HUES6 (cell line): ENCODE results near the gene MAOB.

ENCODE experiments used
- H3K27ac ChIP-seq: 2 replicates; pipeline ENCODE4 v1.7.0; 2013; ENCODE audit warnings: low read depth, mild to moderate bottlenecking, low read length, inconsistent platforms
- H3K27me3 ChIP-seq: 2 replicates; pipeline ENCODE4 v1.6.1; 2013; ENCODE audit warnings: low read length; ENCODE audit not compliant: control insufficient read depth, insufficient read depth
- H3K36me3 ChIP-seq: 2 replicates; pipeline ENCODE4 v1.6.1; 2013; ENCODE audit warnings: low read length; ENCODE audit not compliant: control insufficient read depth, insufficient read depth
- H3K4me1 ChIP-seq: 2 replicates; pipeline ENCODE4 v1.6.1; 2013; ENCODE audit warnings: low read length; ENCODE audit not compliant: control insufficient read depth, insufficient read depth
- H3K4me3 ChIP-seq: 2 replicates; pipeline ENCODE4 v1.5.1; 2013; ENCODE audit warnings: low read depth, low read length
- H3K9ac ChIP-seq: one replicate; pipeline ENCODE4 v1.6.1; 2013; ENCODE audit warnings: mild to moderate bottlenecking, low read length
- H3K9me3 ChIP-seq: 2 replicates; pipeline ENCODE4 v1.6.1; 2013; ENCODE audit warnings: low read depth, low read length; ENCODE audit not compliant: control insufficient read depth, insufficient read depth

Gene MAOB

DNA sequence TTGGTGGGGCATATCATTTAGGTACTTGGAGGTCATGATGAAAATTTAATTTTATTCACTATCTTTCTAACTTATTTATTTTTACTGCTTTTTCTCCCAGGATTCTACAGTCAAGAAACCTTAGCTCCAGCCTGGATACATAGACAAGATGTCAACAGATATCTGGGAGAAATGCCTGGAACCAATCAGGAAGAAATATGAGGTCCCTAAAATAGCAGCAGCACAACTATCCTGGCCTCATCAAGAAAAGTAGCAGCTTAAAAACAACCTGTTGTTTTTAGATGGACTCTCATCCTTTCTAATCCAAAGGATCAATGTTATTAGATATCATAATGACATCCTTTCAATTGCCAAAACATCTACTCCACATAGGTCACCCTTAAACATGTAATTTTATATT is 54.5 kb downstream of the MAOB start:
- Histone ChIP-seq H3K36me3 (no peaks in the 10 kb centered on the region), H3K4me1 (peaks cover 6% of the 10 kb centered on the region; the same call in 1 of the 2 replicates), H3K9me3 (no peaks in the 10 kb centered on the region), H3K27ac (no peak overlapping the region), H3K27me3 (no peaks in the 10 kb centered on the region; the same call in 1 of the 2 replicates), H3K9ac (no peak overlapping the region), H3K4me3 (no peak overlapping the region)

DNA sequence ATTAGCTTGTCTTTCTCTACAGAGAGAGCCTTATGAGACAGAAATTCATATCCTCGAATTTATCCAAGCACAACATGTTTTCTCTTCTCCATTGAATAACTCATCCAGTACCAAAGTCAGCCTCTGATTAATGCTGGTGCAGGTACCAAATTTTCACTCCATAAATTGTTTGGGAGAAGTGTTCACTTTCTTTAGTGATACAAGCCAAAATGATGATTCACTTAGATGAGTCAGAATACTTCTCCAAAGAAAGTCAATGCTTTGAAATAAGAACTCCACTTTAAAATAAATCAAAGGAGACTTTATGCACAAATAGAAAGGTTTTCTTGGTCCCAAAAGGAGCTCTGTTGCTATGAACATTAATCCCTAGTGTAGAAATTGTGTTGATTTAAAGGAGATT is 60.2 kb downstream of the MAOB start:
- H3K4me3 ChIP-seq = no peak overlapping the region
- peaks cover 6% of the 10 kb centered on the region; the same call in 1 of the 2 replicates for H3K4me1 ChIP-seq
- peaks cover 3% of the 10 kb centered on the region; the same call in 1 of the 2 replicates for H3K27me3 ChIP-seq
- H3K36me3 ChIP-seq = no peaks in the 10 kb centered on the region
- no peaks in the 10 kb centered on the region for H3K9me3 ChIP-seq
- no peak overlapping the region for H3K9ac ChIP-seq
- H3K27ac ChIP-seq = no peak overlapping the region

DNA sequence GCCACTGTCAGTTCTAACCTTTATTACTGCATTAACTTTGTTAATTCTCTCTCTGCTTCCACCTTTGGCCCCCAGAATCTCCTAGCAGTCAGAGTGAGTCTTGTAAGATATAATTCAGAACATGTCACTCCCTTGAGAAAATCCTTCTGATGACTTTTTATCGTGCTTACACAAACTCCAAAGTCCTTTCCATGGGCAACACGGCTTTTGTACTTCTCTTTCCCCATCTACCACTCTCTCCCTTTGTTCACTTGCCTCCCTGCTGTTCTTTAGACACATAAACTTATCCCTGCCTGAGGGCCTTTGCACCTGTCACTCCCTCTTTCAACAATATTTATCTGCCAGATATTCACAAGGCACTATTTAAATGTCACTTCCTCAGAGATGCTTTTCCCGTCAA is 64.8 kb downstream of the MAOB start:
- Histone ChIP-seq H3K27me3 (peaks cover 3% of the 10 kb centered on the region; the same call in 1 of the 2 replicates), H3K9me3 (no peaks in the 10 kb centered on the region), H3K36me3 (no peaks in the 10 kb centered on the region), H3K9ac (no peak overlapping the region), H3K4me1 (no peaks in the 10 kb centered on the region), H3K27ac (no peak overlapping the region), H3K4me3 (no peak overlapping the region)

DNA sequence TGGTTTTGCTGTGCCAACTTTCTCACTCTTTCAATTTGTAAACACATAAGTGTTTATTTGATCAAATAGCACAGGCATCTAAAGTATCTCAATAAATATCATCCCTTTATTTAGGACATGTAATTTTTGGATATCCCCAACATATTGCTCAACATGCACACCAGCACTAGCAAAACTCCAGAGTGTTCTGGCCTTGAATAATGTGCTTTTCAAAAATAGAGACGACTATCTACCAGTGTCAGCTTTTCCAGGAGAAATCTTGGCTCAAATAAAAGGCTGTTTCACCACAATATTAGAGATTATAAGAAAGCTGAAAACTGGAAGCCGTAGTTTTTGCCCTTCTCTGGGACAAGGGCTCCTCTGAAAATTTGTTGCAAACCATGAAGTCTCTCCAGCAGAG is 67.0 kb downstream of the MAOB start:
- Histone ChIP-seq H3K4me1 (no peaks in the 10 kb centered on the region), H3K27me3 (peaks cover 3% of the 10 kb centered on the region; the same call in 1 of the 2 replicates), H3K36me3 (no peaks in the 10 kb centered on the region), H3K27ac (no peak overlapping the region), H3K4me3 (no peak overlapping the region), H3K9ac (no peak overlapping the region), H3K9me3 (no peaks in the 10 kb centered on the region)

DNA sequence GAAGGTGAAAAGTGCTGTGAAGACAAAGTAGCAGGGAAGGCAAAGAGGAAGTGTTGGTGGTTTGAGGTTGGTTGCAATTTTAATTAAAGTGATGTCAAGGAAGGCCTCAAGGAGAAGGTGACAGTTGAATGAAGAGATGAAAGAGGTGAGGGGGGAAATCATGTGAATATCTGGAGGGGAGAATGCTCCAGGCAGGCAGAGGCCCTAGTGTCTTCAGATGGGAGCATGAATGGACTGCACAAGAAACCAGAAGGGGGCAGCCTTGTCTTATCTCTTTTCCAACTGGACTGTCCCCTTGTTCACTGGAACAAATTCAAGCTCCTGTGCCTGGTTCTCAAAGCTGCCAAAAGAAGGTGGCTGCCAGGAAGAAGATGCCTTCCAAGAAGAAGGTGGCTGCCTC is 68.4 kb downstream of the MAOB start:
- no peaks in the 10 kb centered on the region for H3K36me3 ChIP-seq
- H3K27ac ChIP-seq = no peak overlapping the region
- no peaks in the 10 kb centered on the region for H3K4me1 ChIP-seq
- no peak overlapping the region for H3K9ac ChIP-seq
- no peak overlapping the region for H3K4me3 ChIP-seq
- H3K27me3 ChIP-seq = peaks cover 3% of the 10 kb centered on the region; the same call in 1 of the 2 replicates
- H3K9me3 ChIP-seq = no peaks in the 10 kb centered on the region

DNA sequence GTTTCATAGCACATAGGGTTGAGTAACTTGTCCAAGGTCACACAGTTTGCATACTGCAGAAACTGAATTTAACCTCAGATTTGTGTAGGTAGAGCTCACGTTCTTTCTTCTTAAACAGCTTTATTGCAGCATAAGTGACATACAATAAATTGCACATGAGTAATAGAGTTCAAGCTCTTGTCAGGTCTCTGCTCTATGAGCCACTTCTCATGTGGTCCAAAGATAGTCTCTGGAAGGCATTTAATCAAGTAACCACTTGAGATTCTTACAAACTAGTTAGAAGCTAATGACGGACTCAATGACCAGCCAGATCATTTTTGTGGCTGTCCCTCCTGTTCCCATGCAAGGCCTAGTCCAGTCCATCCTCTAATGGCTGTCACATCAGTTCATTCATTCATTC is 68.9 kb downstream of the MAOB start:
- no peak overlapping the region for H3K27ac ChIP-seq
- no peak overlapping the region for H3K9ac ChIP-seq
- no peaks in the 10 kb centered on the region for H3K4me1 ChIP-seq
- no peak overlapping the region for H3K4me3 ChIP-seq
- no peaks in the 10 kb centered on the region; the same call in 1 of the 2 replicates for H3K27me3 ChIP-seq
- H3K36me3 ChIP-seq = no peaks in the 10 kb centered on the region
- H3K9me3 ChIP-seq = no peaks in the 10 kb centered on the region

DNA sequence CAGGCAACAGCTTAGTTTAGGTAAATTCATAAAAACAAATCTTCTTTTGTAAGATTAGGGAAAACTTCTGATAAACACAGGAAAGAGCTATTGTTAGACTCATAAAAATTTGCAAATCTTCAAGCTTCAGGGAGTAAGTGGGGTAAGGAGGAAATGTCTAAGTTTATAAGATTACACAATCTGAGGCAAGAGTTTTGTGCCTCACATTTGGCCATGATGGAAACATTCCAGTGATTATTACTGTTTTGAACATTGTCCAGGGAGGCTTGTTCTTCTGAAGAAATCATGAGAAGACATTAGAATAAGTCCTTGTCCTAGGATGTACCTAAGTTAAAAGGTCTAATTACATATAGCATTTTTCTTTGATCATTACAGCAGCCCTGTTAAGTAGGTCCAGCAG is 72.8 kb downstream of the MAOB start:
- no peak overlapping the region for H3K9ac ChIP-seq
- no peaks in the 10 kb centered on the region for H3K9me3 ChIP-seq
- H3K4me3 ChIP-seq = no peak overlapping the region
- H3K27ac ChIP-seq = no peak overlapping the region
- no peaks in the 10 kb centered on the region for H3K36me3 ChIP-seq
- H3K27me3 ChIP-seq = peaks cover 5% of the 10 kb centered on the region; the same call in 1 of the 2 replicates
- no peaks in the 10 kb centered on the region for H3K4me1 ChIP-seq

DNA sequence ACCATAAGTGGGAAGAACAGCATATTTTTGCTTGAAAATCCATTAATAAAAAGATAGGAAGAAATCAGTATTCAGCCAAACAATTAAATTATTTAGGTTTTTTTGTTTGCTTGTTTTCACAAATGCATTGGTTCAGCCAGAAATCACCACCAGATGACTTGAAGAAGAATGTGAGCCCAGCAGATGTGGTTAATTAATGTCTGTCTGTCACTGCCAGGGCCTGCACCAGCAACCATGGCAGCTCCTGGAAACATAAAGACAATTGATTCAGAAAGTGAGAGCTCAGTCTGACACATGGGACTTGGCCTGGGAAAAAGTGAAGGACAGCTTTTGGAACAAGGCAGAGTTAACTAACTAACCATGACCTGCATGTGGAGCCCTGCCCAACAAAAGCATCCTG is 74.0 kb downstream of the MAOB start:
- Histone ChIP-seq H3K27me3 (peaks cover 5% of the 10 kb centered on the region; the same call in 1 of the 2 replicates), H3K4me1 (no peaks in the 10 kb centered on the region), H3K27ac (no peak overlapping the region), H3K36me3 (no peaks in the 10 kb centered on the region), H3K9me3 (no peaks in the 10 kb centered on the region), H3K4me3 (no peak overlapping the region), H3K9ac (no peak overlapping the region)

DNA sequence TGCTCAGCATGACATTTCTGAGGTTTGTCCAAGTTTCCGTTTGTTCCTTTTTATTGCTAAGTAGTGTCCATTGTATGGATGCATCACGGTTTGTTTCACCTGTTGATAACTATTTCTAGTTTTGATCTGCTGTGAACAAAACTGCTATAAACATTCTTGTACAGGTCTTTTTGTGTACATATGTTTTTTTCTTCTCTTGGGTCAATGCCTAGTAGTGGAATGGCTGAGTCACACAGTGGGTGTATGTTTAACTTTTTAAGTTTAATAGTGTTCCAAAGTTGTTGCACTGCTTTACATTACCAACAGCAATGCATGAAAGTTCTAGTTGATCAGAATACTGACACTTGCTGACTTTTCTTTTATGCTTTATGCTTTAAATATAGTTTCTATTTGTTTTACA is 76.7 kb downstream of the MAOB start:
- Histone ChIP-seq H3K27ac (no peak overlapping the region), H3K9ac (no peak overlapping the region), H3K4me1 (no peaks in the 10 kb centered on the region), H3K9me3 (no peaks in the 10 kb centered on the region), H3K4me3 (no peak overlapping the region), H3K27me3 (peaks cover 5% of the 10 kb centered on the region; the same call in 1 of the 2 replicates), H3K36me3 (no peaks in the 10 kb centered on the region)

DNA sequence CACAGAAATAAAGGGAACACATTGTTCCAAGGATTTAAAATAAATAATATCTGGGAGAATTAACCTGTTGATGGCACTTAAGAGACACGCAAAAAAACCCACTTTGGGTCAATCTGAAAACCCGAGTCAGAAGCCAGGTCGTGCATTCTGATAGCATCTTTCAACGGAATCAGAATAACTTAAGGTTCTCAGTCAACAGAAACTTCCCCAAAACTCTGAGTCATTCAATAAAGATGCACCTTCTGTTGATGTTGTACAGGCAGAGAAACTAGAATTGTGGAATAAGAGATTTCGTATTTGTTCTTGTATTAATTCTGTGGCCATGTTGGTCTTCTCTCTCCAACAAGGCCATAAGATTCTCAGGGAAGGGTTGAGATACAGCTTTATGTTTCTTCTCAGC is 78.2 kb downstream of the MAOB start:
- Histone ChIP-seq H3K27me3 (peaks cover 7% of the 10 kb centered on the region), H3K9ac (no peak overlapping the region), H3K4me3 (no peak overlapping the region), H3K4me1 (no peaks in the 10 kb centered on the region), H3K27ac (no peak overlapping the region), H3K9me3 (no peaks in the 10 kb centered on the region), H3K36me3 (no peaks in the 10 kb centered on the region)

DNA sequence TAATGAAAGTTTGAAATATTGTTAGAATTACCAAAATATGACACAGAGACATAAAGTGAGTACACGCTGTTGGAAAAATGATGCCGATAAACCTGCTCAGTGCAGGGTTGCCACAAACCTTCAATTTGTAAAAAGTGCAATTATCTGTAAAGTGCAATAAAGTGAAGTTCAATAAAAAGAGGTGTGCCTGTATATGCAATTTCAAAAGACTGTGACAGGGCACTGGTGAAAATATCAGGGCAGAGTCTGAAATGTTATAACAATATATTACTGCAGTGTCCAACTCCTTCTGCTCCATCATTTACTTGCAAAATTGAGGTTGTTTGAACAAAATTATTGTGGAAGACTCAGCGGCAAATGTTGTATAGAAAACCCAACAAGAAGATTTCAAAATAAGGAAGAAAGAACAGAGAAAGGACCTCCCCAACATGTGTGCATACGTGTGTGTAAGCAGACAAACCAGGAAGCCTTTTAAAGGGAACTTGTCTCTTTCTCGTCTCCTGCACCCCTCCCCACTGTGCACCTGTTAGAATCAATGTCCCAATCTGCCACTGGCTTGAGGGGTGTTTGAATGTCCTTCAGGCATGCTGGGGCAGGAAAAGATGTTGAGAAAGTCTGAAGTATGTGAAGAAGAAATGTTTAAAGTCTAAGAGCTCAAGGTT is 96.2 kb downstream of the MAOB start:
- no peaks in the 10 kb centered on the region for H3K27me3 ChIP-seq
- H3K9ac ChIP-seq = no peak overlapping the region
- H3K4me1 ChIP-seq = no peaks in the 10 kb centered on the region
- H3K36me3 ChIP-seq = no peaks in the 10 kb centered on the region
- peaks cover 3% of the 10 kb centered on the region; the same call in 1 of the 2 replicates for H3K9me3 ChIP-seq
- H3K27ac ChIP-seq = no peak overlapping the region
- no peak overlapping the region for H3K4me3 ChIP-seq
